K562 (cell line): ENCODE measurements around the gene FCHO1. TPM values are rescaled to one million over a fixed set of nuclear protein-coding genes. Genes with fewer than 3 reads are reported as not detected.

Experiments
- ADNP ChIP-seq: fragments of 200-800 bp; sonication (Bioruptor generic); IDR thresholded peaks from 2 replicates; pipeline ENCODE4 v1.6.1; 2016; ENCODE audit warnings: missing genetic modification characterization, missing compliant biosample characterization
- DLX4 ChIP-seq: fragments of 250-450 bp; sonication (Bioruptor Pico); IDR thresholded peaks from 2 replicates; pipeline ENCODE4 v1.6.1; 2021; ENCODE audit warnings: mild to moderate bottlenecking
- ETV1 ChIP-seq: fragments of 450-650 bp; conservative IDR thresholded peaks from 2 replicates; pipeline ENCODE4 v1.6.1; 2016; ENCODE audit warnings: missing genetic modification characterization, control low read depth, low read depth, missing compliant biosample characterization
- FOSL1 ChIP-seq: fragments of 200-800 bp; sonication (Bioruptor generic); conservative IDR thresholded peaks from 2 replicates; pipeline ENCODE4 v1.6.1; 2016; ENCODE audit warnings: missing genetic modification characterization, missing compliant biosample characterization
- HMGN3 ChIP-seq: IDR thresholded peaks from 2 replicates; pipeline ENCODE4 v1.6.1; 2011; ENCODE audit warnings: borderline replicate concordance, low read depth, mild to moderate bottlenecking, mixed read lengths, low read length; ENCODE audit not compliant: insufficient read length; ENCODE audit errors: extremely low read depth
- KDM5B ChIP-seq: fragments of 200-600 bp; sonication (generic); IDR thresholded peaks from 2 replicates; pipeline ENCODE4 v1.6.1; 2012; ENCODE audit warnings: low read depth, mild to moderate bottlenecking, moderate library complexity, low read length, control low read depth, inconsistent platforms; ENCODE audit not compliant: insufficient replicate concordance
- MITF ChIP-seq: IDR thresholded peaks from 2 replicates; pipeline ENCODE4 v1.6.1; 2014; ENCODE audit warnings: antibody characterized with exemption
- NFRKB ChIP-seq: fragments of 450-650 bp; IDR thresholded peaks from 2 replicates; pipeline ENCODE4 v1.6.1; 2016; ENCODE audit warnings: low read depth
- NONO ChIP-seq, 2 experiments: fragments of 200-400 bp in 1 of 2; fragments of 450-650 bp in 1 of 2; formaldehyde crosslinking in 1 of 2; IDR thresholded peaks; 2 replicates each; pipeline ENCODE4 v1.6.1; 2017; ENCODE audit warnings: low read depth in 2 of 2, mild to moderate bottlenecking in 2 of 2, moderate library complexity in 2 of 2, low read length in 1 of 2
- NR2F6 ChIP-seq: fragments of 450-650 bp; formaldehyde crosslinking; IDR thresholded peaks from 2 replicates; pipeline ENCODE4 v1.4.0; 2020; ENCODE audit warnings: mild to moderate bottlenecking
- PRDM10 ChIP-seq: fragments of 450-650 bp; IDR thresholded peaks from 2 replicates; pipeline ENCODE4 v1.6.1; 2018; ENCODE audit not compliant: partially characterized antibody
- SUPT5H ChIP-seq: fragments of 450-650 bp; IDR thresholded peaks from 2 replicates; pipeline ENCODE4 v1.6.1; 2016
- USF2 ChIP-seq: sonication (generic); formaldehyde crosslinking; IDR thresholded peaks from 2 replicates; pipeline ENCODE4 v1.5.0; 2020; ENCODE audit warnings: missing genetic modification reagents
- ZBTB17 ChIP-seq: fragments of 450-650 bp; formaldehyde crosslinking; IDR thresholded peaks from 2 replicates; pipeline ENCODE4 v1.4.0; 2020; ENCODE audit warnings: mild to moderate bottlenecking
- ZBTB26 ChIP-seq: fragments of 450-650 bp; formaldehyde crosslinking; IDR thresholded peaks from 2 replicates; pipeline ENCODE4 v1.4.0; 2022; ENCODE audit warnings: missing genetic modification characterization
- ZFP36 ChIP-seq: fragments of 150-350 bp; IDR thresholded peaks from 2 replicates; pipeline ENCODE4 v1.6.1; 2018; ENCODE audit warnings: low read length, low read depth; ENCODE audit not compliant: partially characterized antibody
- ZNF780A ChIP-seq: fragments of 250-450 bp; sonication (Bioruptor Pico); IDR thresholded peaks from 2 replicates; pipeline ENCODE4 v1.5.0; 2021; ENCODE audit warnings: mild to moderate bottlenecking
- ZNF830 ChIP-seq: fragments of 250-450 bp; sonication (Bioruptor Pico); IDR thresholded peaks from 2 replicates; pipeline ENCODE4 v1.5.0; 2021; ENCODE audit warnings: mild to moderate bottlenecking
- polyA plus RNA-seq, 8 experiments: library from polyadenylated mRNA; depleted of rRNA in 4 of 8; stranded (reverse) in 5 of 8; unstranded in 3 of 8; fragments of >200 nt; fragmentation: Nextera tagmentation in 2 of 8; fragmentation: Illumina TruSeq in 1 of 8; extraction: Ambion mirVana in 2 of 8; extraction: Trizol in 1 of 8; gene quantifications; 2 replicates each; pipeline versions ENCODE4 v1.2.1 to v1.2.3, GENCODE V29; 2011 to 2014; ENCODE audit warnings: inconsistent platforms in 1 of 8, missing spikeins in 1 of 8
- total RNA-seq, 7 experiments: library from RNA; depleted of rRNA in 6 of 7; stranded (reverse); fragments of >200 nt in 6 of 7; fragmentation: Illumina TruSeq in 2 of 7; extraction: Trizol in 2 of 7; gene quantifications; 2 replicates each; pipeline versions ENCODE4 v1.2.1 to v1.2.3, GENCODE V29; 2011 to 2021; ENCODE audit warnings: low replicate concordance in 1 of 7

Gene FCHO1
- total and polyA plus RNA-seq, 9 of the 15 experiments (the other 6 are each of a cell fraction or from before 2014, with no cell fraction given), result 0.21 to 58.9 (median 18.3) TPM

- TF ChIP-seq PRDM10 (peak; percentile 93), USF2 (no peak), ZFP36 (no peak), ZBTB17 (CRISPR knock-in tag) (peak; percentile 15), HMGN3 (peak; percentile 59), FOSL1 (no peak), KDM5B (peak; percentile 68), ZNF830 (CRISPR knock-in tag) (no peak), NFRKB (peak; percentile 65), SUPT5H (peak; percentile 84), ETV1 (tag) (peak; percentile 89), ZNF780A (CRISPR knock-in tag) (0 out of 2 replicates have a peak, but pooled peaks have one; percentile 31), ZBTB26 (CRISPR knock-in tag) (no peak), ADNP (peak; percentile 97), NONO (IDR thresholded peaks at IDR 0.05; ENCODE audit: low read depth in 2 of 2, low read length in 1 of 2) (peak in 1 of 2 experiments; percentile 55; a peak in 2 of 4 replicates), NR2F6 (CRISPR knock-in tag) (no peak), MITF (peak; percentile 36; the same call in 1 of the 2 replicates), DLX4 (CRISPR knock-in tag) (no peak)
Measured at GRCh38 chr19:17751103-17751911, at the start of gene FCHO1 (continued).
